ENCODE measurements around the gene GPR162.

GRCh38 chr12:6866920-6867412 is 45.3 kb downstream of the GPR162 start:
- TF ChIP-seq CTCF (conservative IDR thresholded peaks at IDR 0.05; ENCODE audit: low read length) (no peak), EZH2phosphoT487 (IDR thresholded peaks at IDR 0.05; ENCODE audit: borderline replicate concordance, low read depth, low read length) (no peak)
